ENCODE measurements around the gene ZFYVE21.

DNA sequence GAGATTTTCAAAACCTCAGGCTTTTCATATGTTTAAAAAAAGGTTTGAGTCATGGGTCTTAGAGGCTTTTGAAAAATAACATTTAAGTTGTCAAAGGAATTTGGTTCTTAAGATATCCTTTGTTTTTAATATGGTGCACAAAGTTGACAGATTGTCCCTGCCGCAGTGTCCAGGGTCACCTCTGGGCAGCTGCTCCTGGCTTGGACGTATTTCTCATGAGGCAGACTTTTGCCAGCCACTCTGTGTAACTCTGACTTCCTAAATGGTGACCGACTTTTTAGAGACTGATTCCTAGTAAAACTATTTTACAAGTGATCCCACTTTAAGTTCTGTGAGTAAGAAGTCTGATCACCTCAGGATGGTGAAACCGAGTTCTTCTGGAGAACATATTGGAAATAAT is 27.9 kb upstream of the ZFYVE21 start:
- TF ChIP-seq, protein P1, sequence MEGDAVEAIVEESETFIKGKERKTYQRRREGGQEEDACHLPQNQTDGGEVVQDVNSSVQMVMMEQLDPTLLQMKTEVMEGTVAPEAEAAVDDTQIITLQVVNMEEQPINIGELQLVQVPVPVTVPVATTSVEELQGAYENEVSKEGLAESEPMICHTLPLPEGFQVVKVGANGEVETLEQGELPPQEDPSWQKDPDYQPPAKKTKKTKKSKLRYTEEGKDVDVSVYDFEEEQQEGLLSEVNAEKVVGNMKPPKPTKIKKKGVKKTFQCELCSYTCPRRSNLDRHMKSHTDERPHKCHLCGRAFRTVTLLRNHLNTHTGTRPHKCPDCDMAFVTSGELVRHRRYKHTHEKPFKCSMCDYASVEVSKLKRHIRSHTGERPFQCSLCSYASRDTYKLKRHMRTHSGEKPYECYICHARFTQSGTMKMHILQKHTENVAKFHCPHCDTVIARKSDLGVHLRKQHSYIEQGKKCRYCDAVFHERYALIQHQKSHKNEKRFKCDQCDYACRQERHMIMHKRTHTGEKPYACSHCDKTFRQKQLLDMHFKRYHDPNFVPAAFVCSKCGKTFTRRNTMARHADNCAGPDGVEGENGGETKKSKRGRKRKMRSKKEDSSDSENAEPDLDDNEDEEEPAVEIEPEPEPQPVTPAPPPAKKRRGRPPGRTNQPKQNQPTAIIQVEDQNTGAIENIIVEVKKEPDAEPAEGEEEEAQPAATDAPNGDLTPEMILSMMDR (conservative IDR thresholded peaks at IDR 0.05): no peak
- no peak for TF ChIP-seq EZH2 (IDR thresholded peaks at IDR 0.05; ENCODE audit: low read depth)
